ENCODE results near the gene TMOD2. TPM values are rescaled to one million over a fixed set of nuclear protein-coding genes. Genes with fewer than 3 reads are reported as not detected.

Gene TMOD2
- total and polyA plus RNA-seq, 2 donors from 2014 or later, result 2.5 to 9.3 TPM

- Histone ChIP-seq H3K27ac (ENCODE audit: low read depth in 2 of 2, low read length in 2 of 2) (no peak overlapping the region), H3K9ac (ENCODE audit: low read length in 3 of 3) (no peak overlapping the region), H3K9me3 (ENCODE audit: control insufficient read depth in 2 of 3, insufficient read depth in 1 of 3, low read length in 3 of 3) (no peaks in the 10 kb centered on the region), H3K4me1 (ENCODE audit: control insufficient read depth in 2 of 3, insufficient read depth in 2 of 3, low read depth in 1 of 3, low read length in 3 of 3) (peaks cover 0 to 3% (median 0%) of the 10 kb centered on the region in 3 donors), H3K36me3 (ENCODE audit: control insufficient read depth in 2 of 3, insufficient read depth in 3 of 3, low read length in 3 of 3) (no peaks in the 10 kb centered on the region), H3K27me3 (ENCODE audit: control insufficient read depth, insufficient read depth, low read length) (no peaks in the 10 kb centered on the region), H3K4me3 (ENCODE audit: low read length in 3 of 3) (no peak overlapping the region)
- DNase-seq (no peak), FAIRE-seq (no peak)
- TF ChIP-seq, protein P1, sequence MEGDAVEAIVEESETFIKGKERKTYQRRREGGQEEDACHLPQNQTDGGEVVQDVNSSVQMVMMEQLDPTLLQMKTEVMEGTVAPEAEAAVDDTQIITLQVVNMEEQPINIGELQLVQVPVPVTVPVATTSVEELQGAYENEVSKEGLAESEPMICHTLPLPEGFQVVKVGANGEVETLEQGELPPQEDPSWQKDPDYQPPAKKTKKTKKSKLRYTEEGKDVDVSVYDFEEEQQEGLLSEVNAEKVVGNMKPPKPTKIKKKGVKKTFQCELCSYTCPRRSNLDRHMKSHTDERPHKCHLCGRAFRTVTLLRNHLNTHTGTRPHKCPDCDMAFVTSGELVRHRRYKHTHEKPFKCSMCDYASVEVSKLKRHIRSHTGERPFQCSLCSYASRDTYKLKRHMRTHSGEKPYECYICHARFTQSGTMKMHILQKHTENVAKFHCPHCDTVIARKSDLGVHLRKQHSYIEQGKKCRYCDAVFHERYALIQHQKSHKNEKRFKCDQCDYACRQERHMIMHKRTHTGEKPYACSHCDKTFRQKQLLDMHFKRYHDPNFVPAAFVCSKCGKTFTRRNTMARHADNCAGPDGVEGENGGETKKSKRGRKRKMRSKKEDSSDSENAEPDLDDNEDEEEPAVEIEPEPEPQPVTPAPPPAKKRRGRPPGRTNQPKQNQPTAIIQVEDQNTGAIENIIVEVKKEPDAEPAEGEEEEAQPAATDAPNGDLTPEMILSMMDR (IDR thresholded peaks at IDR 0.05; ENCODE audit: borderline replicate concordance, extremely low read depth, insufficient read depth), result no peak
- intact Hi-C loops (cut with DNase I), result no loop called here
Observed at GRCh38 chr15:51758645-51759044, 7.2 kb downstream of the TMOD2 start.

DNA sequence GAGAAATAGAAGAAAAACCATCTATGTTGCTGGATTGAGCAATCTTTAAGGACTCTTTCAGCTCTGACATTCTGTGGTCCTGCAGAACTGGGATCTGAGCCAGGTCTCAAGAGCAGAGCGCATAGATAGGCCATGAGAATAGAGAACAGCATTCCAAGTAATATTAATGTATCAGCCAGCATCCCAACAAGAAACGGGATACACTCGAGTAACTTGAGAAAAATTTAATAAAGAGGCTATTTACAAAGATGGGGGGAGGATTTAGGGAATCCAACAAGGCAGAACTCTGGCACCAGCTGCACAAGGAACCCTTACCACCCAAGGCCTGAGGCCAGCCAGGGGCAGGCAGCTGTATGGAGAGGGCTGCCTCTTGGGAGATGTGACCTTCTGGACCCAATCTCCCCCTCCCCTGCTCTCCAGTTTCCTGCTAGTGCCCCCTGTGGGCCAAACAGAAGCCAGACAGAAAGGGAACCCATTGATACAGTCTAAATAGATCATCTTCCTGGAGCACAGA is 8.2 kb downstream of the TMOD2 start:
- H3K9ac ChIP-seq (ENCODE audit: low read length in 3 of 3), result no peak overlapping the region
- H3K27me3 ChIP-seq (ENCODE audit: control insufficient read depth, insufficient read depth, low read length), result no peaks in the 10 kb centered on the region
- H3K27ac ChIP-seq (ENCODE audit: low read depth in 2 of 2, low read length in 2 of 2), result no peak overlapping the region
- no peak for FAIRE-seq
- TF ChIP-seq, protein P1 (IDR thresholded peaks at IDR 0.05; ENCODE audit: borderline replicate concordance, extremely low read depth, insufficient read depth), result no peak
- H3K4me1 ChIP-seq (ENCODE audit: control insufficient read depth in 2 of 3, insufficient read depth in 2 of 3, low read depth in 1 of 3, low read length in 3 of 3), result peaks cover 0 to 3% (median 0%) of the 10 kb centered on the region in 3 donors
- no peaks in the 10 kb centered on the region for H3K36me3 ChIP-seq (ENCODE audit: control insufficient read depth in 2 of 3, insufficient read depth in 3 of 3, low read length in 3 of 3)
- intact Hi-C loops (cut with DNase I), result no loop called here
- no peak overlapping the region for H3K4me3 ChIP-seq (ENCODE audit: low read length in 3 of 3)
- peak in 1 of 5 donors; percentile 28 for DNase-seq
- no peaks in the 10 kb centered on the region for H3K9me3 ChIP-seq (ENCODE audit: control insufficient read depth in 2 of 3, insufficient read depth in 1 of 3, low read length in 3 of 3)

DNA sequence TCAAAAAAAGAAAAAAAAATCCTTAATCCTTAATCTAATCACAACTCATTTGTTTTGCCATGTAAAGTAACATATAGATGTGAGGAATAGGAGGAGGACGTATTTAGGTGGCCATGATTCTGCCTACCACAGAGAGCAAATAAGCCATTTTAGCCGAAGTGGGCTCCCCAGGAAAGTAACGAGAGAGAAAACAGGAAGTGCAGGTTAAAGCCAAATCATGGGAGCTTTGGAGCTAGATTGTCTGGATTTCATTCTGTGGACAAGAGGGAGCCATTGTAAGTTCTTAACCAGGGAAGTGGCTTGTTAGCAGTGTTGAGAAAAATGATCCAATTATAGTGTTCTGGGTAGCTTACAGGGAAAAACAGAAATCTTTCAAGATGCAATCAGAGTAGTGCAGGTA is 9.4 kb downstream of the TMOD2 start:
- no peak overlapping the region for H3K27ac ChIP-seq (ENCODE audit: low read depth in 2 of 2, low read length in 2 of 2)
- no peak for FAIRE-seq
- H3K36me3 ChIP-seq (ENCODE audit: control insufficient read depth in 2 of 3, insufficient read depth in 3 of 3, low read length in 3 of 3), result no peaks in the 10 kb centered on the region
- peaks cover 0 to 3% (median 0%) of the 10 kb centered on the region in 3 donors for H3K4me1 ChIP-seq (ENCODE audit: control insufficient read depth in 2 of 3, insufficient read depth in 2 of 3, low read depth in 1 of 3, low read length in 3 of 3)
- H3K27me3 ChIP-seq (ENCODE audit: control insufficient read depth, insufficient read depth, low read length), result no peaks in the 10 kb centered on the region
- no peak overlapping the region for H3K9ac ChIP-seq (ENCODE audit: low read length in 3 of 3)
- DNase-seq, result no peak
- H3K4me3 ChIP-seq (ENCODE audit: low read length in 3 of 3), result no peak overlapping the region
- TF ChIP-seq, protein P1 (IDR thresholded peaks at IDR 0.05; ENCODE audit: borderline replicate concordance, extremely low read depth, insufficient read depth), result no peak
- intact Hi-C loops (cut with DNase I), result no loop called here
- no peaks in the 10 kb centered on the region for H3K9me3 ChIP-seq (ENCODE audit: control insufficient read depth in 2 of 3, insufficient read depth in 1 of 3, low read length in 3 of 3)

DNA sequence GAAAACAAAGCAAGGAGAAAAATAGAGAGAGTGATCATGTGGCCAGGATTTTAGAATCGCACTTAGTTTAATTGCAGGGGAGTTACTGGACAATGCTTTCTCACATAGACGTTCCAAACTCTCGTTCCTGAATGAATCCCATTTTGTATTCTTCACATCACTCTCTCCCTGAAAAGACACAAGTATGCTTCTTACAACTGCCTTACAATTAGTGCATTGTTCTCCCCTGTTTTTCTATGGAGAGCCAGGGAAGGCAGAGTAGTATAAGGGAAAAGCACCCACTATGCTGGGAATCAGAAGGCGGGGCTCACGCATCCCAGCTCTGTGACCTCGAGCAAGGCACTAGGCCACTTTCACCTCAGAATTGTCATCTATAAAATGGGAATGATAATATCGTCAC is 14.4 kb downstream of the TMOD2 start:
- Histone ChIP-seq H3K9me3 (ENCODE audit: control insufficient read depth in 2 of 3, insufficient read depth in 1 of 3, low read length in 3 of 3) (no peaks in the 10 kb centered on the region), H3K27me3 (ENCODE audit: control insufficient read depth, insufficient read depth, low read length) (no peaks in the 10 kb centered on the region), H3K4me3 (ENCODE audit: low read length in 3 of 3) (no peak overlapping the region), H3K36me3 (ENCODE audit: control insufficient read depth in 2 of 3, insufficient read depth in 3 of 3, low read length in 3 of 3) (no peaks in the 10 kb centered on the region), H3K27ac (ENCODE audit: low read depth in 2 of 2, low read length in 2 of 2) (no peak overlapping the region), H3K4me1 (ENCODE audit: control insufficient read depth in 2 of 3, insufficient read depth in 2 of 3, low read depth in 1 of 3, low read length in 3 of 3) (no peaks in the 10 kb centered on the region), H3K9ac (ENCODE audit: low read length in 3 of 3) (no peak overlapping the region)
- TF ChIP-seq, protein P1 (IDR thresholded peaks at IDR 0.05; ENCODE audit: borderline replicate concordance, extremely low read depth, insufficient read depth), result no peak
- intact Hi-C loops (cut with DNase I), result no loop called here
- DNase-seq (no peak), FAIRE-seq (no peak)

Data from kidney (tissue), 14 donors.